Stimulated activated CD4-positive, alpha-beta T cell treated with anti-CD3 and anti-CD28 coated beads, Interleukin-15, amount 100 ng/mL, for 48 hours (primary cell): ENCODE data around the gene TMEM245.

Source experiments
- DNase-seq, 2 donors: peaks; one replicate each; pipeline ENCODE4 v3.0.0-alpha.2; 2020; ENCODE audit warnings: low read depth in 2 of 2

Gene TMEM245

DNA sequence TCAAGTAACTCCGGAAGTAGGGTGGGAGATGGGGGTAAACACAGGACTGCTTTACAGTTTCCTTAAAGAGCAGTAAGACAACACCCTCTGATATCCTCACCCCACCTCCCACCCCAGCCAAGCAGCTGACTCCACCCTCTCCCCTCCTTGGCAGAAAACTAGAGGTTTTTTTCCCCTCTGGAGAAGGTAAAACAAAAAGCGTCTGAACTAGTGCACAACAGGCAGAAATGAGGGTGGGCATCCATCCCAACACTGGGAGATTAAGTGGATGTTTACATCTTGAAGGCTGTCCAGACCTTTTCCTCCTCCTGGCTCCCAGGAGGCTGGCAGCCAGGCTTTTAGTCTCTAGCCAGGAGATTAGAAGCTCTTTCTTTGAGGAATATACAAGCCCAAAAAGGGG is 92.6 kb downstream of the TMEM245 start:
- DNase-seq: no peak

GRCh38 chr9:109026306-109026705 is 93.4 kb downstream of the TMEM245 start:
- no peak for DNase-seq

GRCh38 chr9:109022873-109023272 is 96.9 kb downstream of the TMEM245 start:
- DNase-seq: no peak

GRCh38 chr9:109020581-109021511 is 98.9 kb downstream of the TMEM245 start:
- no peak for DNase-seq

DNA sequence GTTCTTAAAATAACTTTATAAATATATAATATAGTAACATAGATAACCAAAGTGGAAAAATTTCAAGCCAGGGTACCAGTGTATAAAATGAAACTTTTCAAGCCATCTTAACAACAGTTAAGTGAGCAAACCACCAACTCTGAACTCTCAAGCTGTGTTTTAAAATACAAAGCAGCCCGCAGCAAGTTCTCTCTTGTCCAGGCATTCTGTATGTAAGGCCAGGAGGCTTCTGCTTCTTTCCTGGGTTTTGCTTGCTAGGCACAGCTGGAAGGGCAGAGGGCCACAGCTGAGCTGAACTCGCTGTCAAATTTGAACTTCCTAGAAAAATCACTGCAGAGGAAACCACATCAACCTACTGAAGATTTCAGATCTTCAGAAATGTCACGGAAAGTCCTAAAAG is 99.6 kb downstream of the TMEM245 start:
- DNase-seq: no peak

DNA sequence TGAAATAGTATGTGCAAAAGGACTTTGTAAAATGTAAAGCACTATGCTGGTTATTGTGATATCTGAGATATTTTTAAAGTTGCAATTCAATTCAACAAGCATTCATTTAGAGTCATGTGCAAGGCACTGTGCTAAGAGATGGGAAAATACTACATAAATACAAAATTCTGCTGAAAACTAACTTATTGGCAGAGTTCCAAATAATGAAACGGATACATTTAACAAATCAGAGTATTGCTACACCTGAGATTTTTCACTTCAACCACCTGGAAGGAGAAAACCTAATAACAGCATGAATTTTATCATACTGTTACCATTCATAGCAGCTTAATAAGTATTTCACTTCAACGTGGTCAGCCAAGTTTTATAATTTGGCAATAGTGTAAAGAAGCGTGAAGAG is 100.3 kb downstream of the TMEM245 start:
- no peak for DNase-seq

DNA sequence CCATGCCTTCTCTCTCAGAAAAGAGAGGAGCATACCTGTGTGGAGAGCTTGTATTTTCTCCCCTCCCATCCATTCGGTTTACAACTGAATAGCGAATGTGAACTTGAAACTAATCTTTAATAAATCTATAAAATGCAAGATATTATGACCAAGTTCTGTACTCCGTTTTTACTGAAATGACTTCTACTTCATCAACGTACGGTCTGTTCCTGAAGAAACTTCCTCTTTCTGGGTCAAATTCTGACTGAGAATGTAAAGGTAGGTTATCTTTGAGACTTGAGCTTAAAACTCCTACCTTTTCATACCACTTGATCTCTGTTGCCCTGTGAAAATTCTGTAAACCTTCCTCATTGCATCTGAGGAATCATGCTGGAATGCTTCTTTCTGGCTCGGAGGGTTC is 102.3 kb downstream of the TMEM245 start:
- DNase-seq: no peak

- DNase-seq: no peak
Measured at GRCh38 chr9:109017061-109017460, 102.7 kb downstream of the TMEM245 start.

DNA sequence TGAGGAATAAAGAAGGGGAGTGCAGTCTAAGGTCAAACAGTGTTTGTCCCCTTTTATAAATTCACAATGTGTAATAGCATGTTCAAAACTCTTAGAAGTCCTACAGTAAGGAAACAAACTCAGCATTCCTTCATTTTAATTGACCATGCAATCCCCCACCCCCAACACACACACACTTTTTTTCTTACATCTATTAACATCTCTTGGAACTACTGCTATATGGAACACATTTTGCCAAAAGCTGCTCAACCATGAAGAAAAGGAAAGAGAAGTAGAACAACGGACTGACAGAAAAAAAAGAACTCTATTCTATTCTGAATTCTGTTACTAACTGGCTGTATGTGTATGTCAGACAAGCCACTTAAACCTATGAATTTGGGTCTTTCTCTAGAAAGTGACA is 103.6 kb downstream of the TMEM245 start:
- no peak for DNase-seq

DNA sequence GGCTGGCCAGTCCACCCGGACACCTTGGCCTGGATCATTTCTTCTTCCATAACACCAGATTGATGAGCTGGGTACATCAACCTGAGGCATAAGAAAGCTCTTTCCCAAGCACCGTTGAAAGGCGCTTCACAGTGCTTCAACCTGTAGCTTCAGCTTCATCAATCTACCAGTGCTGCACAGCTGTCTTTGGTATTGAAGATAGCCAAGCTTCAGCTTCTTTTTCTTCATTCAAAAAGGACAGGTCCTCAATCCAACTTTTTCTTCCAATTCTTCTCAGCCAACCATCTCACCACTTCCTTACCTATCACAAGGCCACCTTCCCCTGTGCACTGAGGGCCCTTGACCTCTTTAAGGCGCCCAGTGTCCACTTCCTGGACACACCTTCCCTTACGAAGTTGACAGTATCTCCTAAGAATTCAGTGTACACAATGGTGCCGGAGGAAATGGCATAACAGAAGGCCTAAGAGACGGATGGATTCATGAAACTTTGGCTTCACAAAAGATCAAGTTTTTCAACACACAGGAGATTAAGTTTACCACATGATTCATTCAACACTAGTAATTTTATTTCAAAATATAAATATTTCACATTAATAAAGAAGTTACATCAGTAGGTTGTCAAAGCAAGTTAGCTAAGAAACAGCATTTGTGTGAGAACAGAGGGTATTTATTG is 105.0 kb downstream of the TMEM245 start:
- DNase-seq: no peak

DNA sequence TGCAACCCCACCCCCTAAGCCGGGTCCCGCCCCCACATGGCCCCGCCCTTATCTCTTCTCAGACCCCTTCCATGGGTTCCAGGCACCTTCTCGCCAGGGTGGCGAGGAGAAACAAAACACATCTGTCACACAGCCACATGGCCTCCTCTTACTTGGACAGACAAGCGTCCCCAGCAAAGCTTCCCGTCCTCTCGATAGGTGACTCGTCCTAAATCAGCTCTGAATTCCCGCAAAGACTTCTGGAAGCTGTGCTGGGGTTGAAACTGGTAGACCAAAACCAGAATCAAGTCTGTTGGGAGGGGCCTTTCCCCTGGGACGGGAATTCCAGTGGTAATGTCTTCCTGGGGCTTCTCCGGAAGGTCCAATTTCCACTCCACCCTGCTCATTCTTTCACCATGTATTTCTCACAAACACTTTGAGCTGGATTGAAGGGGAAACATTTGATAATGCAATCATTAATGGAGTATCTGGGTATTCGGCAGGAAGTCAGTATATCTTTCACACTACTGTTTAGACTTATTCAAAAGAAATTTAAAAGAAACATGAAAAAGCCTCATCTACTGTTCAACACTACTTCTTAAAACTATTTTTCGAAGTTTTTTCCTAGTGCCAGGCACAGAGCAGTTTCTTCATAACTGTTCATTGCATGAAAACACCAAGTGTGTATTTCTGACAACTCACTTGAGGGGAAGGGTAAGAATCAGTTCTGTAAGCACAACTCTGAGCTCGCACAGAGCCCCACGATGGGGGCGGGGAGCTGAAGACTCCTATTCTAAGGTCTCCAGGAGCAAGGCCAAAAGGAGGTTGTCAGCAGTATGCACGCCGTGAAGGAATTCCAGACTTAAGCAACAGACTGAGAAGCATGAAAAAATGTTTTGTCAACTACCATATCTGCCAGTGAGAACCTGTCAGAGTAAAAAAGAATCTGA is 105.8 kb downstream of the TMEM245 start:
- no peak for DNase-seq

- DNase-seq: peak; percentile 61 to 81
Measured at GRCh38 chr9:109012876-109013678, 106.7 kb downstream of the TMEM245 start, which contains the start of gene CTNNAL1. TSS of gene CTNNAL1 (minus strand) at chr9:109013499. CDS start at chr9:109013442, 57 bp downstream.

GRCh38 chr9:109012009-109012875 is 107.5 kb downstream of the TMEM245 start:
- DNase-seq: peak in 1 of 2 donors; percentile 14

- DNase-seq: no peak
Measured at GRCh38 chr9:109011231-109011671, 108.5 kb downstream of the TMEM245 start.

DNA sequence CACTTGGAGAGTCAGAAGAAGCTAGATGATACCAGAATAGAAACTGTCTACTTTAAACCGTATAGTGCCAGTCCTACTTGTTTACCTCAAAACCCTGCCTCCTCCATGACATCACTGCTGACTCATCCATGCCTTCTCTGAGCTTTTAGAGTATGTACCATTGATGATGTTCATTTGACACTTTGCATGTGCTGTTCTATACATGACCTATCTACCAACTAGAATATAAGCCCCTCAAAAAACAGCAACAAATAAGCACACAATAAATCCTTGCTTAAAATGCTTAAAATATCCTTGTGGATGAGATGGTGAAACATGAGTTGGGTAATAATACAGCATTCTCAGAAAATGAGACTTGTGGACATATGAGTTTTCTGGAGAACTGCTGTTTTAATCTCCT is 109.0 kb downstream of the TMEM245 start:
- peak; percentile 43 to 63 for DNase-seq

GRCh38 chr9:109005678-109006077 is 114.1 kb downstream of the TMEM245 start:
- no peak for DNase-seq

- no peak for DNase-seq
Measured at GRCh38 chr9:109003116-109003515, 116.6 kb downstream of the TMEM245 start.

DNA sequence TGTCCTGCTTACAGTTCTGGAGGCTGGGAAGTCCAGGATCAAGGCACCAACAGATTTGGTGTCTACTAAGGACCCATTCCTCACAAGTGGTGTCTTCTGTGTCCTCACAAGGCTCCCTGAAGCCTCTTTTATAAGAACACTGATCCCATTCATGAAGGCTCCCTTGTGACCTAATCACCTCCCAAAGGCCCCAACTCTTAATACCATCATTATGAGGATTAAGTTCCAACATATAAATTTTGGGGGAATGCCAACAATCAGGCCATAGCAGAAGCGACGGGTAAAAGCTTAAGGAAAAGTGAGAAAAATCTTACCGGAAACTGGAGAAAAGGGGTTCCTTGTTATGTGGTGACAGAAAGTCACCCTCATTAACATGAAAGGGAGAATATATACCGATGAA is 117.6 kb downstream of the TMEM245 start:
- no peak for DNase-seq

DNA sequence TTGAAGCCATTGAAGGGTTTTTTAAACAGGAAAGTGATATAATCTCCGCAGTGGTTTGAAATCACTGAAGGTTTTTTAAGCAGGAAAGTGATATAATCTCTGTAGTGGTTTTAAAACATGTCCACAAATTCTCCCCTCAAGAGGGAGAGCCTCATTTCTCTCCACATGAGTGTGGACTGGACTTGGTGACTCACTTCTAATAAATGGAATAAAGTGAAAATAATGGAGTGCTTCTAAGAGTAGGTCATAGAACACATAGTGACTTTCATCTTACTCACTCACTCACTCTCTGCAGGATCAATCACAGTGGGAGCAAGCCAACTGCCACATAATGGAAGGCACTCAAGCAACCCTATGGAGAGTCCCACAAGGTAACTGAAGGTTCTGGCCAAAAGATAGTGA is 118.5 kb downstream of the TMEM245 start:
- no peak for DNase-seq

GRCh38 chr9:108997112-108997511 is 122.6 kb downstream of the TMEM245 start:
- DNase-seq: no peak
